ENCODE data around the gene PGF.

Gene PGF

DNA sequence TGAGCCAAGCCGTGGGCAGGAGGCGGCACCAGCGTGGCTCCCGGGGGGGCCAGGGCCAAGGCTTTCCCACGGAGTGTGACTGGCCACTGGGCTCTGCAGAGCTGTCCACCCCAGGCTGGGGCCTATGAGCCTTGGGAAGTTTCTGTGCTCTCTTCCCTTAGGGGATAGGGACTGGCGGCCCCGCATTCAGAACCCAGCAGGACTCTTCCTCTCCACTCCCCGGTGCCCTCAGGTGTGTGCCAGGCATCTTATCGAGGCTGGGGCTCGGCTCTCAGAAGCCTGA, 29.6 kb upstream of the PGF start:
- Histone ChIP-seq H3K9me3 (ENCODE audit: control insufficient read depth in 2 of 2, low read length in 2 of 2) (no peaks in the 10 kb centered on the region), H3K27me3 (ENCODE audit: control insufficient read depth in 1 of 2, insufficient read depth in 2 of 2, low read length in 2 of 2) (no peaks in the 10 kb centered on the region), H3K4me1 (ENCODE audit: control insufficient read depth, insufficient read depth, low read length) (peaks cover 4% of the 10 kb centered on the region), H3K27ac (ENCODE audit: low read length) (no peak overlapping the region), H3K36me3 (ENCODE audit: control insufficient read depth in 2 of 2, insufficient read depth in 2 of 2, low read length in 2 of 2) (no peaks in the 10 kb centered on the region), H3K9ac (ENCODE audit: low read length in 2 of 2) (no peak overlapping the region), H3K4me3 (ENCODE audit: low read length in 2 of 2) (no peak overlapping the region)

DNA sequence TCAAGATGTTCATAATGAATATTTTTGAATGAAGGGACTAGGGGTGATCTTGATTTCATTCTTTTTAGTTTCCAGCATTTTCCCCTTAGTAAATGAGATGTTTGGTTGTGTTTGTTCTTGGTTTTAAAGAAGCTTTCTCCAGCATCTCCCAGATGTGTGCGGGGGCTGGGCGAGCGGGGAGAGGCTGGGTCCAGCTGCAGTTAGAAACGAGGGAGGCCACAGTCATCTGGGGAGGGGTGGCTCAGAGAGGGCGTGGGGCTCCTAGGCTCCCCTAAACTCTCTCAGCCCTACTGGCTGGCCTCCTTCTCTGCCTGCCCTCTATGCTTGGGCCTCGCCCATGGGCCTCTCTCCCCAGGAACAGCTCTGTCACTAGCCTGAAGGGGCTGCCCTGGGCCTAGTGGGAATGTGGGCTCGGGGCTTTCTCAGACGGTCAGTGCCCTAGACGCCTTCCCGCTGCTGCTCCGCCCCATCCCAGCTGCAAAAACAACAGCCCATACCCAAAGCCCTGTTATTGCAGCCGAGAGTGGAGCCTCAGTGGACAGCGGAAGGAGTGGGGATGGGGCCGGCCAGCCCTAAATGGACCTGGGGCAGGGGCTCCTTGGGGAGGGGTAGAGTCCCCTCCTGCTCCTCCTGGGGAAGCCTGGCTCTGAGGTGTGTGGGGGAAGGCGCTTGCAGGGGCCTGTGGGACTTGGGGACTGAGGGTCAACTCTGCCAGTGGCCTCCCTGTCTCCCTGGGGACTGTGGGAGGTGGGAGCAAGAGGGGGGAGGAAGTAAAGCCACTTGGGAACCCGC, 29.0 kb upstream of the PGF start:
- Histone ChIP-seq H3K9me3 (ENCODE audit: control insufficient read depth in 2 of 2, low read length in 2 of 2) (no peaks in the 10 kb centered on the region), H3K27me3 (ENCODE audit: control insufficient read depth in 1 of 2, insufficient read depth in 2 of 2, low read length in 2 of 2) (no peaks in the 10 kb centered on the region), H3K9ac (ENCODE audit: low read length in 2 of 2) (no peak overlapping the region), H3K27ac (ENCODE audit: low read length) (no peak overlapping the region), H3K36me3 (ENCODE audit: control insufficient read depth in 2 of 2, insufficient read depth in 2 of 2, low read length in 2 of 2) (no peaks in the 10 kb centered on the region), H3K4me1 (ENCODE audit: control insufficient read depth, insufficient read depth, low read length) (peaks cover 7% of the 10 kb centered on the region), H3K4me3 (ENCODE audit: low read length in 2 of 2) (no peak overlapping the region)

DNA sequence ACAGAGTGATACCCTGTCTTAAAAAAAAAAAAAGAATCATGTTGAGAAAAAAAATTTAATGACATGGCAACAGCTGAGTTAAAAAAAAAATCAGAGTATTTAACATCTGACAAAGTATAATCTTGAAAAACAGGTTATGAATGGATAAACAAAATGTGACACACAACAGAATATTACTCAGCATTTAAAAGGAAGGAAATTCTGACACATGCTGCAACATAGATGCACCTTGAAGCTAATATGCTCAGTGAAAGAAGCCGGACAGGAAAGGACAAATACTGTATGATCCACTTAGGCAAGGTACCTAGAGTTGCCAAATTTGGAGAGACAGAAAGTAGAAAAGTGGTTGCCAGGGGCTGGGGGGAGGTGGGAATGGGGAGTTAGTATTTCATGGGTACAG, 27.9 kb upstream of the PGF start:
- peaks cover 7% of the 10 kb centered on the region for H3K4me1 ChIP-seq (ENCODE audit: control insufficient read depth, insufficient read depth, low read length)
- no peak overlapping the region for H3K27ac ChIP-seq (ENCODE audit: low read length)
- no peaks in the 10 kb centered on the region for H3K27me3 ChIP-seq (ENCODE audit: control insufficient read depth in 1 of 2, insufficient read depth in 2 of 2, low read length in 2 of 2)

DNA sequence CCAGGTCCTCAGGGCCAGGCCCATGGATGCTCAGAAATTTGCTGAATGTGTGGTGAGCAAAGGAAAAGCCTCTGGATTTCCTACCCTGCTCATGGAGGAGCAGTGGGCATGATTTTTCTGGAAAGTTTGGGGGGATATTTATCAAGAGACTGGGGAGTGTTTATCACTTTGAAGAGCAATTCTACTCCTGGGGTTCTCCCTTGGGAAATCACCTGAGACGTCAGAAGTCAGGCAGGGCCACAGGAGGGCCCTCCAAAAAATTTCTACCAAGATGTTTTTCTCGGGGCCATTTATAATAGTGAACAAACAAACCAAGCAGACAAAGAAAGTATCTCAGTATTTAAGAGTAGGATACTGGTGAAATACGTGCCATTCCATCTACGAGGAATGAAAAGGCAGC, 27.3 kb upstream of the PGF start:
- H3K9me3 ChIP-seq (ENCODE audit: control insufficient read depth in 2 of 2, low read length in 2 of 2), result no peaks in the 10 kb centered on the region

More for the DNA sequence above, 27.9 kb upstream of the PGF start:
- no peaks in the 10 kb centered on the region for H3K9me3 ChIP-seq (ENCODE audit: control insufficient read depth in 2 of 2, low read length in 2 of 2)
- no peaks in the 10 kb centered on the region for H3K36me3 ChIP-seq (ENCODE audit: control insufficient read depth in 2 of 2, insufficient read depth in 2 of 2, low read length in 2 of 2)
- H3K4me3 ChIP-seq (ENCODE audit: low read length in 2 of 2), result no peak overlapping the region
- no peak overlapping the region for H3K9ac ChIP-seq (ENCODE audit: low read length in 2 of 2)

DNA sequence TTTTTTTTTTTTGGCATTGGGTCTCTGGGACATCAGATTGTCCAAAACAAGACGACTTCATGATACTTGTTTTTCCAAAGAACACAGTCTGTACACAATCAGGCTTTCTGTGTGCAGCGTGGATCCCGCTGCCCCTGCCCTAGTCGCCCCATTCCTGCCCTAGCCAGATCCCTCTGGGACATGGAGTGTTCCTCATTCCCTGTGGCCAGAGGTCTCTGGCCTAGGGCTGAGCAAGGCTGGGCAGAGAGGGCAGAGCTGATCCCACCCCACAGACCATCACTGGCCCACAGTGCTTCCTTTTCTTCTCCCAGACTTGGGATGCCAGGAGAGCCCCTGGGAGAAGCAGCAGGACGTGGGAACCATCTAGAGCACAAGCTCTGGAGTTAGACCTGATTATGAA, 26.4 kb upstream of the PGF start:
- Histone ChIP-seq H3K4me1 (ENCODE audit: control insufficient read depth, insufficient read depth, low read length) (peaks cover 12% of the 10 kb centered on the region), H3K9me3 (ENCODE audit: control insufficient read depth in 2 of 2, low read length in 2 of 2) (no peaks in the 10 kb centered on the region), H3K36me3 (ENCODE audit: control insufficient read depth in 2 of 2, insufficient read depth in 2 of 2, low read length in 2 of 2) (no peaks in the 10 kb centered on the region), H3K9ac (ENCODE audit: low read length in 2 of 2) (no peak overlapping the region), H3K4me3 (ENCODE audit: low read length in 2 of 2) (no peak overlapping the region), H3K27me3 (ENCODE audit: control insufficient read depth in 1 of 2, insufficient read depth in 2 of 2, low read length in 2 of 2) (no peaks in the 10 kb centered on the region), H3K27ac (ENCODE audit: low read length) (no peak overlapping the region)

More for the DNA sequence above, 27.3 kb upstream of the PGF start:
- Histone ChIP-seq H3K27me3 (ENCODE audit: control insufficient read depth in 1 of 2, insufficient read depth in 2 of 2, low read length in 2 of 2) (no peaks in the 10 kb centered on the region), H3K9ac (ENCODE audit: low read length in 2 of 2) (no peak overlapping the region), H3K36me3 (ENCODE audit: control insufficient read depth in 2 of 2, insufficient read depth in 2 of 2, low read length in 2 of 2) (no peaks in the 10 kb centered on the region), H3K4me1 (ENCODE audit: control insufficient read depth, insufficient read depth, low read length) (peaks cover 10% of the 10 kb centered on the region), H3K4me3 (ENCODE audit: low read length in 2 of 2) (no peak overlapping the region), H3K27ac (ENCODE audit: low read length) (no peak overlapping the region)

DNA sequence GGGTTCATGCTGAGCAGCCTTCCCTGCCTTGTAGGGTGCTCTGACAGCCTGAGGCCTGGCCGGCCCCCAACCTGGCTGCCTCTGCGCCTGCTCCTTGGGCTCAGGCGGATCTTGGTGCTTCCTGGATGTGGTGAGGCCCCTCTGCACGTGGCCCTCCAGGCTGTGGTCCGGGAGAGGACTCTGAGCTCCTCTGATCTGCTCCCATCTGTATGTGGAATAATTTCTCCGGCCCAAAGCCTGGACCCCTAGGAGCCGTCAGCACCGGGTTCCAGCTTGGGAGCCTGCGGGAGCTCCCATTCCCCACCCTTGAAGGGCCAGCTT, 26.0 kb upstream of the PGF start:
- H3K27ac ChIP-seq (ENCODE audit: low read length), result no peak overlapping the region
- H3K27me3 ChIP-seq (ENCODE audit: control insufficient read depth in 1 of 2, insufficient read depth in 2 of 2, low read length in 2 of 2), result no peaks in the 10 kb centered on the region
- no peak overlapping the region for H3K4me3 ChIP-seq (ENCODE audit: low read length in 2 of 2)
- H3K36me3 ChIP-seq (ENCODE audit: control insufficient read depth in 2 of 2, insufficient read depth in 2 of 2, low read length in 2 of 2), result no peaks in the 10 kb centered on the region
- no peaks in the 10 kb centered on the region for H3K9me3 ChIP-seq (ENCODE audit: control insufficient read depth in 2 of 2, low read length in 2 of 2)
- peaks cover 12% of the 10 kb centered on the region for H3K4me1 ChIP-seq (ENCODE audit: control insufficient read depth, insufficient read depth, low read length)
- H3K9ac ChIP-seq (ENCODE audit: low read length in 2 of 2), result no peak overlapping the region

DNA sequence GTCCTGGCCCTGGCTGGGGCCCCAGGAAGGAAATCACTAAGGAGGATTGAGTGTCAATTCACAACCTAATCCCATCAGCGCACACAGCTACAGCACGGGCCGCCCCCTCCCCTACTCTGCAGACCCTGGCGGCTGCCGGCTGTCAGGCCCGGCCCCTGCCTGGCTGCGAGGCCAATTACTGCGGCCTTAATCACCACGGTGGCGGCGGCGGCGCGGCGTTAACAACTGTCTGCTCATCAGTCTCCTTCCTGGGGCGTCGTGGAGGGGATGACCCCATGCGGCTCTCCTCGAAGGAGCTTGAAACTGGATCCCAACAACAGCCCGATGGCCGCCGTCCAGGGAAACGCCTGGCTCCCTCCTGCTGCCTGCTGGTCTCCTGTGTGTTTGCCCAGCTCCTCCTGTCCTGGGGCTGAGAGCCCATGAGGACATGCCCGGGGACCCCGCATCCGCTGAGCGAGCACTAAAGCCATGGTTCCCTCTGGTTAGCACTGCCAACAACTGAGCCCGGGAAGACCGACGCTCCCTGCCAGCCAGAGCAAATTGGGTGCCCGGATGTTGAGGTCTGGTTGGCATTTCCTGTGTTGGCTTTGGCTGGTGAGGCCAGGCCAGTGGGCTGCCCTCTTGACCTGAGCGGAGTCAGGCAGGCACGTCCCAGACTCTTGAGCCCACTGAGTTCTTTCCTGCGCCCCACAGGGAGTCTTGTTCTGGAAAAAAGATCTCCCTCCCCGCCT, 25.5 kb upstream of the PGF start:
- H3K4me3 ChIP-seq (ENCODE audit: low read length in 2 of 2), result no peak overlapping the region
- H3K36me3 ChIP-seq (ENCODE audit: control insufficient read depth in 2 of 2, insufficient read depth in 2 of 2, low read length in 2 of 2), result no peaks in the 10 kb centered on the region
- no peaks in the 10 kb centered on the region for H3K27me3 ChIP-seq (ENCODE audit: control insufficient read depth in 1 of 2, insufficient read depth in 2 of 2, low read length in 2 of 2)
- H3K9me3 ChIP-seq (ENCODE audit: control insufficient read depth in 2 of 2, low read length in 2 of 2), result no peaks in the 10 kb centered on the region
- peaks cover 12% of the 10 kb centered on the region for H3K4me1 ChIP-seq (ENCODE audit: control insufficient read depth, insufficient read depth, low read length)
- H3K9ac ChIP-seq (ENCODE audit: low read length in 2 of 2), result no peak overlapping the region
- no peak overlapping the region for H3K27ac ChIP-seq (ENCODE audit: low read length)

DNA sequence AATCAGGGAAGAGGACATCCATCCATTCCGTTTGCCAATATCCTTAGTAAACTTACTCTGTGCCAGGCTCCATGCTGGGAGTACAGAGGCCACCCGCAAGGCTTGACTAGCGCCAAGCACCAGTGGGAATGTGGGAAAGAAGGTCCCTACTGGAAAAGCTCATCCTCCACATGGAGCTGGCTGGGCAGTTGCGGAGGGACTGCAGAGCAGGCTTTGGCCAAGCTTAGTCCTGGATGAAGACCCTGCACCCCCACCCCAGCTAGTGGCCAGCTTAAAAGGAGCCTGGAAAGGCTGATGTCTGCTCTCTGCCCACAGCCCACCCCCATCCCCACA, 25.0 kb upstream of the PGF start:
- H3K4me3 ChIP-seq (ENCODE audit: low read length in 2 of 2), result no peak overlapping the region
- H3K27me3 ChIP-seq (ENCODE audit: control insufficient read depth in 1 of 2, insufficient read depth in 2 of 2, low read length in 2 of 2), result no peaks in the 10 kb centered on the region
- no peak overlapping the region for H3K9ac ChIP-seq (ENCODE audit: low read length in 2 of 2)
- H3K36me3 ChIP-seq (ENCODE audit: control insufficient read depth in 2 of 2, insufficient read depth in 2 of 2, low read length in 2 of 2), result no peaks in the 10 kb centered on the region
- H3K27ac ChIP-seq (ENCODE audit: low read length), result no peak overlapping the region
- H3K9me3 ChIP-seq (ENCODE audit: control insufficient read depth in 2 of 2, low read length in 2 of 2), result no peaks in the 10 kb centered on the region
- peaks cover 12% of the 10 kb centered on the region for H3K4me1 ChIP-seq (ENCODE audit: control insufficient read depth, insufficient read depth, low read length)

DNA sequence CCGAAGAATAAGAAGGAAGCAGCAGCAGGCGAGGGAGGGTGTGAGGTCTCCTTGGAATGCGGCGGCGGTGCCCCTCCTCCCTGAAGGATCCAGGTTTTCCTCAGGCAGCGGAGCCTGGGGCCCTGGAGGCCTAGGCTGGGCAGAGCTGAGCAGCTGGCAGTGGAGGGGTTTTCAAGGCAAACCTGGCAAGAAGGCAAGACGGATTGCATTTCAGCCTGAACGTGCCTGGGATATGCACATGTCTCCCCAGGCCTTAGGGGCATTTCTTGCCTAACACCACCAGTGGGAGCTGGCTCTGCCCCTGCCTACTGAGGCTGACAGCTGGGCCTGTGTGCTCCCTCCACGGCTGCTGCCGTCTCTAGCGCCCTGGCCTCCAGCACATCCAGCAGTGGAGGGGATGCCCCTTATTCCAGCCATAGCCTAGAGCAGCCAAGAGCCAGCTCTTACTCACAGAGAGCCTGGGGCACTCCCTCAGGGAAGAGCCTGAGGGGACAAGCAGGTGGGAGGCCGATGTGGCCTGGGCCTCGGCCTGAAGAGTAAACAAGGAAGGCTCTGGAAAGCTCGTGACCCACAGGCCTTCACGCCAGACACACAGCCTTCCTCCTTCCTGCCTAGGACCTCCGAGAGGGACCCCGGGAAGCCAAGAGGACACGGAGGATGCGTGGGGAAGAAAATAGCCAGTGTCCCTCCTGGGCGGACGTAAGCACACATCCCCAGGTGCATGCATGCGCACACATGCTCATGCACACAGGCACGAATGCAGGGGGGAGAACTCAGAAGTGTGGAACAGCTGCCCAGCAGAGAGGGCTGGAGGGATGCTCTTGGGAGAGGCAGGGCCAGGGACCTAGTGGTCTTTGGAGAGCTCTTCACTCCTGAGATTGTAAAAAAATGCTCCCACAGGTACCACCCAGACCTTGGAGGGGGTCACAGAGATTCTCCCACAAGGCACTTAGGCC, 24.3 kb upstream of the PGF start:
- H3K27me3 ChIP-seq (ENCODE audit: control insufficient read depth in 1 of 2, insufficient read depth in 2 of 2, low read length in 2 of 2), result no peaks in the 10 kb centered on the region
- no peak overlapping the region for H3K27ac ChIP-seq (ENCODE audit: low read length)
- no peaks in the 10 kb centered on the region for H3K9me3 ChIP-seq (ENCODE audit: control insufficient read depth in 2 of 2, low read length in 2 of 2)
- peak overlapping the region in 1 of 2 donors; percentile 13 for H3K9ac ChIP-seq (ENCODE audit: low read length in 2 of 2)
- no peak overlapping the region for H3K4me3 ChIP-seq (ENCODE audit: low read length in 2 of 2)
- H3K36me3 ChIP-seq (ENCODE audit: control insufficient read depth in 2 of 2, insufficient read depth in 2 of 2, low read length in 2 of 2), result no peaks in the 10 kb centered on the region
- H3K4me1 ChIP-seq (ENCODE audit: control insufficient read depth, insufficient read depth, low read length), result peaks cover 15% of the 10 kb centered on the region

DNA sequence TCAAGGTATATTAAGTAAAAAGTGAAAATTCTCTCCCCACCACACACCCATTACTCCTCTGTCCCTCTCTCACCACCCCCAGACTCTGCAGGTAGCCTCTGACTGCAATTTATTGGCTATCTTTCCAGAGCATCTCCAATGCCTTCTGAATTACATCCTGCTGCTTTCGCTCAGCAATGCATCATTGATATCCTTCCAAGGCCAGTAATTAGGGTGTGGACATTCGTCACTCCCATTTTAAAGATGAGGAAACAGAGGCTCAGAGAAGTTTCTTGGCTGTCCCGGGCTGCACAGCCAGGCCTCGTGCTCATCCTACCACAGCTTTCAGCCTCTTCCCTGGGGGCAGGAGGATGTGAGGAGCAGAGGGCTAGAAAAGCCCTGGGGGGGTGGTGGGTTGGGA, 23.6 kb upstream of the PGF start:
- no peak overlapping the region for H3K9ac ChIP-seq (ENCODE audit: low read length in 2 of 2)
- H3K27ac ChIP-seq (ENCODE audit: low read length), result no peak overlapping the region
- H3K36me3 ChIP-seq (ENCODE audit: control insufficient read depth in 2 of 2, insufficient read depth in 2 of 2, low read length in 2 of 2), result no peaks in the 10 kb centered on the region
- peaks cover 22% of the 10 kb centered on the region for H3K4me1 ChIP-seq (ENCODE audit: control insufficient read depth, insufficient read depth, low read length)
- H3K4me3 ChIP-seq (ENCODE audit: low read length in 2 of 2), result no peak overlapping the region
- no peaks in the 10 kb centered on the region for H3K27me3 ChIP-seq (ENCODE audit: control insufficient read depth in 1 of 2, insufficient read depth in 2 of 2, low read length in 2 of 2)
- H3K9me3 ChIP-seq (ENCODE audit: control insufficient read depth in 2 of 2, low read length in 2 of 2), result no peaks in the 10 kb centered on the region
